Sigmoid colon (tissue), 7 donors: ENCODE measurements around the gene KCP. TPM values are rescaled to one million over a fixed set of nuclear protein-coding genes. Genes with fewer than 3 reads are reported as not detected.
"Not testable (repeated sequence)": the region's sequence is repeated elsewhere in the genome, so short reads cannot be mapped to it uniquely, and the experiment has no call there.

Experiments
- DNase-seq: peaks from one replicate; pipeline ENCODE4 v3.0.0-alpha.2; 2019
- H3K27ac ChIP-seq, 4 donors: fragments of 200-600 bp; sonication (generic); one replicate each; pipeline ENCODE4 v1.5.1; 2016 to 2019; ENCODE audit warnings: mild to moderate bottlenecking in 1 of 4
- H3K27me3 ChIP-seq, 3 donors: fragments of 200-600 bp; sonication (generic); one replicate each; pipeline ENCODE4 v1.5.1; 2019; ENCODE audit warnings: mild to moderate bottlenecking in 1 of 3
- H3K36me3 ChIP-seq, 4 donors: fragments of 200-600 bp; sonication (generic); one replicate each; pipeline ENCODE4 v1.5.1; 2016 to 2019
- H3K4me1 ChIP-seq, 4 donors: fragments of 200-600 bp; sonication (generic); one replicate each; pipeline ENCODE4 v1.5.1; 2017 to 2019
- H3K4me3 ChIP-seq, 4 donors: fragments of 200-600 bp; sonication (generic); one replicate each; pipeline ENCODE4 v1.5.1; 2017 to 2019; ENCODE audit warnings: mild to moderate bottlenecking in 2 of 4, moderate library complexity in 1 of 4
- H3K9me3 ChIP-seq, 4 donors: fragments of 200-600 bp in 3 of 4; sonication (generic) in 3 of 4; one replicate each; pipeline versions ENCODE4 v1.5.1 to v1.6.1; 2013 to 2019
- CTCF ChIP-seq, 4 experiments: fragments of 450-650 bp in 3 of 4; fragments of 200-600 bp in 1 of 4; IDR thresholded peaks; one replicate each; pipeline ENCODE4 v1.5.1; 2016 to 2019; ENCODE audit warnings: antibody characterized with exemption in 4 of 4, mild to moderate bottlenecking in 3 of 4, moderate library complexity in 2 of 4
- EP300 ChIP-seq, 4 donors: sonication (generic); formaldehyde crosslinking; IDR thresholded peaks; one replicate each; pipeline ENCODE4 v1.6.1; 2017; ENCODE audit warnings: antibody characterized with exemption in 4 of 4
- POLR2A ChIP-seq, 2 donors: fragments of 450-650 bp; IDR thresholded peaks; one replicate each; pipeline ENCODE4 v1.6.1; 2016; ENCODE audit warnings: antibody characterized with exemption in 2 of 2, mild to moderate bottlenecking in 2 of 2, moderate library complexity in 2 of 2
- POLR2AphosphoS5 ChIP-seq, 4 donors: sonication (generic); formaldehyde crosslinking; IDR thresholded peaks; one replicate each; pipeline ENCODE4 v1.6.1; 2017; ENCODE audit warnings: antibody characterized with exemption in 4 of 4
- WGBS, 2 donors: extraction: QIAGEN DNeasy Blood & Tissue Kit; methylation state at CpG; one replicate each; pipeline ENCODE4 v1.1.7; 2013; 5-methylcytosine and 5-hydroxymethylcytosine counted together
- intact Hi-C: fragments of 100-400 bp; cut with DNase I; formaldehyde crosslinking; loops from one replicate; pipeline ENCODE4 v1.15.1; 2023
- polyA plus RNA-seq, 3 donors: library from polyadenylated mRNA; stranded (reverse); fragments of 200-250 nt; gene quantifications; one replicate each; pipeline ENCODE4 v1.2.3, GENCODE V29; 2013
- total RNA-seq, 4 donors: library from RNA; depleted of rRNA; stranded (reverse); fragments of >200 nt; gene quantifications; one replicate each; pipeline ENCODE4 v1.1.0, GENCODE V29; 2016
- donor health status: healthy with polysubstance abuse.
- donor health status: Bipolar disorder and iron deficiency.
- donor health status: healthy.

The KCP gene
- total and polyA plus RNA-seq, 7 donors, result 0.14 to 0.42 (median 0.32) TPM; not detected in 3

DNA sequence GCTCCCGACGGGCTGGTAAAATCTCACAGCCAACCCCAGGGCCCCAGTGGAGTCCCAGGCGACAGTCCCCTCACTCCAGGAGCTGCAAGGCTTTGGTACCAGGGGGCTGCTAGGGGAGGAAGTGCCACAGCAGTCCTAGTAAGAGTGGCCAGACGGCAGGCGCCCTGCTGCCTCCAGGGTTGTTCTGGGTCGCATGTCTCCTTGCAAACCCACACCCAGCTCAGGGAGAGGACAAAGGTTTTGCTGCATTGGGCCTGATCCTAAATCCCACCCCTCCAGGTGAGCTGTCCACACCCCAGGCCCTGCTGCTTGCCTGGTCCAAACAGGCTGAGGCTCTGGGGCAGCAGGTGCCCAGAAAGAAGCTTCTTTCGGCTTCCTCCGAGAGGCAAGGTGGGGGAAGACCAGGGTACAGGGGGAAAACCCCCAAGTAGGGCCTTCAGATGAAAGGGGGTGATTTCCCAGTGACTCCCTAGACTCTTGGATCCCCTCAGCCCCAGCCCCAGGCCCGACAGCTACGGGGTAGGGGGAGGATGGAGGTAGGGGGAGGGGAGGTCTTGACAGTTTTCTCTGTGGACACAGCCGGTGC, 4.2 kb upstream of the KCP start:
- DNase-seq, result peak; percentile 60

DNA sequence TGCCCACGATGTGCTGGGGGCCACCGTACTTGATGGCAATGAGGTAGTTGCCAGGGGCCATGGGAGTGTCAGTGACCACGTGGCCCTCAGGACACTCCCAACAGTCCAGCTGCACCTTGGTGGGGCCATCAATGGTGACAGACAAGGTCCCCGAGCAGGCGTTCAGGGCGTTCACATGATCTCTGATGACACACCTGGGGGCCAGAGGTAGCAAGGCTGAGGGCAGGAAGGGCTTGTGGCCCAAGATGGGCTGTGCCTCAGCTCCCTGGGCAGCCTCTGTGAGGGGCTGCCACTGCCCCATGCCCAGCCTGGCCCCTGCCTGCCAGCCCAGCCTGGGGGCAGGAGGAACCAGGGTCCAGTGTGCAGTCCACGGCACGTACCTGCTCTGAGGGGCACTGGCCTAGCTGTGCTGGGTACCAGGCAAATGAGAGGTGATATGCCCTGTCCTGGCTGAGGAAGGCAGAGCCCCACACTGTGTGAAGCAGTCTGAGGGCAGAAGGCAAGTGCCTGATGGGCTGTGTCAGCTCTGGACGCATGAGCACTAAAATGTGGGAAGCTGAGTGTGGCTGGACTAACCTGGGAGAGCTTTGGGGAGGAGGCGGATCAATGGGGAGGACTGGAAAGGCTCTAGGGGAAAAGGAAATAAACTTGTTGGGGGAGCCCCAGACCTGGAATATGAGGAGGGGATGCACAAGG, 3.5 kb upstream of the KCP start:
- H3K27ac ChIP-seq, result no peak overlapping the region
- intact Hi-C loops, result no loop called here
- TF ChIP-seq POLR2AphosphoS5 (IDR thresholded peaks at IDR 0.05) (no peak), CTCF (IDR thresholded peaks at IDR 0.05) (no peak), EP300 (IDR thresholded peaks at IDR 0.05) (no peak)
- H3K9me3 ChIP-seq, result no peaks in the 10 kb centered on the region
- WGBS, 2 donors, result 76 to 87% methylated on average over 10 of the region's 10 CpGs
- peak; percentile 52 for DNase-seq
- H3K4me3 ChIP-seq, result no peak overlapping the region
- peaks cover 0 to 31% (median 29%) of the 10 kb centered on the region in 4 donors for H3K4me1 ChIP-seq
- H3K36me3 ChIP-seq, result no peaks in the 10 kb centered on the region
- H3K27me3 ChIP-seq, result peaks cover 17 to 76% (median 57%) of the 10 kb centered on the region in 3 donors

More for the DNA sequence above, 4.2 kb upstream of the KCP start:
- WGBS, 2 donors, result 38 to 40% methylated on average over 11 of the region's 11 CpGs
- intact Hi-C loops, result no loop called here
- Histone ChIP-seq H3K9me3 (no peaks in the 10 kb centered on the region), H3K4me3 (no peak overlapping the region), H3K4me1 (peaks cover 0 to 26% (median 24%) of the 10 kb centered on the region in 4 donors), H3K27me3 (peaks cover 17 to 72% (median 56%) of the 10 kb centered on the region in 3 donors), H3K36me3 (no peaks in the 10 kb centered on the region), H3K27ac (no peak overlapping the region)
- TF ChIP-seq POLR2A (IDR thresholded peaks at IDR 0.05), result no peak
- TF ChIP-seq EP300 (IDR thresholded peaks at IDR 0.05), result no peak
- no peak for TF ChIP-seq CTCF (IDR thresholded peaks at IDR 0.05)
- no peak for TF ChIP-seq POLR2AphosphoS5 (IDR thresholded peaks at IDR 0.05)

DNA sequence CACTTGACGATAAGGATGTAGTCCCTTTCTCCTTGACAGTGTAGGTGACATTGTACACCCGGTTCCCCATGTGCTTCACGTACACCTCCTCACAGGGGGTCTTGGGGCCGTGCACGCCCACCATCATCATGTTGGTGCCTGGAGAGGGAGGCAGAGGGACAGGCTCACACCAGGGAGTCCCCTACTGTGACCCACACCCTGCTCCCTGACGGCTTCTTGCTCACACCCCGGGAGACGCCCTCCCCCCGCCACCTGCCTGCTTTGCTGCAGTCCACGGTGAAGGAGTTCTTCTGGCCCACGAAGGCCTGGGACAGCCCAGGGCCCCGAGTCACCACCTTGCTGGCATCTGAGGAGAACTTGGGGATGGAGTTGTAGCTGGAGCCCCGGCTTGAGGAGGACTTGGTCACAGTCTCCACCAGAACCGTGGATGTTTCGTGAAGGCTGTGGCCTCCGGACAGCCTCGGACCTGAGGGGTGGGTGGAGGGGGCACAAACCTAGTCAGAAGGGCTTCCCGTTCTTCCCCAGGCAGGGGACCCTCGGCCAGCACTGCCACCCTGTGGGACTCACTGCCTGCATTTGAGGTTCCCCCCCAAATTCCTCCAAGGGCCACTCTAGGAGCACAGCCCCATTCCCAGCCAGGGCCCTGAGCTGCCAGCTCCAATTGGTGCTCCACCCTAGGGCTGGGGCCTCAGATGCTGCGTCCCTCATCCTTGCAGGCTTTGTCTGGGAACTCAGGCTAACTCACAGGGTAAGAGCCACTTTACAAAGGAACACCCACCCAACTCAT, 2.4 kb upstream of the KCP start:
- H3K4me3 ChIP-seq, H3K9me3 ChIP-seq, H3K27ac ChIP-seq, intact Hi-C loops, H3K36me3 ChIP-seq: not testable (repeated sequence)
- Histone ChIP-seq H3K4me1 (peaks cover 0 to 31% (median 29%) of the 10 kb centered on the region in 4 donors), H3K27me3 (peaks cover 17 to 72% (median 49%) of the 10 kb centered on the region in 3 donors)
- DNase-seq, result peak; percentile 21
- 91% methylated on average over 11 to 12 of the region's 20 CpGs for WGBS, 2 donors

DNA sequence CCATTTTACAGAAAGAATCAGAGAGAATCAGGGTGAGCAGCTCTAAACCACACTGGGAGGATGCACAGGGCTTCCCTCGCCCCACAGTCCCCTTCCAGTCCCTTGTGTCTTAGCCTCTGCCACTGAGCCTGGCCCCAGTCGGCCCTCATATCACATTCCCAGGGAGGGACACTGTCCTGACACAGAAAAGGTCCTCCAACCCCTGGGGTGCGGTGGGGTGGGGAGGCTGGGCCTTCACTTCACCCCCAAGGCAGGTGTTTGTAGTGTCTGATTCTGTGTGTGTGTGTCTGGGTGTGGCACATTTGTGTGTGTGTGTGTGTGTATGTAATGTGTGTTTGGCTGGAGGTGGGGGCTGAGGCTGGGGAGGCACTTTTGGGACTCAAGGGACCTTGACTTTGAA, 1.8 kb upstream of the KCP start:
- peak; percentile 40 for DNase-seq

GRCh38 chr7:128911423-128912031, 1.0 kb upstream of the KCP start:
- Histone ChIP-seq H3K27me3 (peaks cover 17 to 73% (median 42%) of the 10 kb centered on the region in 3 donors), H3K4me1 (peaks cover 0 to 31% (median 29%) of the 10 kb centered on the region in 4 donors), H3K4me3 (no peak overlapping the region), H3K27ac (no peak overlapping the region), H3K9me3 (no peaks in the 10 kb centered on the region), H3K36me3 (no peaks in the 10 kb centered on the region)
- WGBS, 2 donors, result 18 to 62% methylated on average over 8 of the region's 8 CpGs
- TF ChIP-seq POLR2AphosphoS5 (IDR thresholded peaks at IDR 0.05) (no peak), EP300 (IDR thresholded peaks at IDR 0.05) (no peak), POLR2A (IDR thresholded peaks at IDR 0.05) (no peak), CTCF (IDR thresholded peaks at IDR 0.05) (no peak)
- intact Hi-C loops, result no loop called here
- peak; percentile 67 for DNase-seq

More for the DNA sequence above, 1.8 kb upstream of the KCP start:
- Histone ChIP-seq H3K36me3 (no peaks in the 10 kb centered on the region), H3K27ac (no peak overlapping the region), H3K9me3 (no peaks in the 10 kb centered on the region), H3K4me3 (no peak overlapping the region), H3K27me3 (peaks cover 17 to 73% (median 49%) of the 10 kb centered on the region in 3 donors), H3K4me1 (peaks cover 0 to 31% (median 29%) of the 10 kb centered on the region in 4 donors)
- intact Hi-C loops, result no loop called here
- 65 to 89% methylated on average over 3 of the region's 3 CpGs for WGBS, 2 donors
- TF ChIP-seq POLR2AphosphoS5 (IDR thresholded peaks at IDR 0.05) (no peak), EP300 (IDR thresholded peaks at IDR 0.05) (no peak), POLR2A (IDR thresholded peaks at IDR 0.05) (no peak)
